ENCODE measurements around the gene S100A2. TPM values are rescaled to one million over a fixed set of nuclear protein-coding genes. Genes with fewer than 3 reads are reported as not detected.

Gene S100A2
- total and polyA plus RNA-seq, 2 of the 13 experiments (the other 11 are each of a cell fraction or from before 2014, with no cell fraction given): 1.2 TPM

- TF ChIP-seq ZNF615 (CRISPR knock-in tag; IDR thresholded peaks at IDR 0.05; ENCODE audit: borderline replicate concordance) (no peak), KAT7 (CRISPR knock-in tag; IDR thresholded peaks at IDR 0.05; ENCODE audit: borderline replicate concordance) (peak; percentile 34; the same call in 1 of the 2 replicates), TEF (CRISPR knock-in tag; IDR thresholded peaks at IDR 0.05) (no peak), NBN (conservative IDR thresholded peaks at IDR 0.05) (no peak), ZNF121 (CRISPR knock-in tag; IDR thresholded peaks at IDR 0.05) (no peak), SOX13 (IDR thresholded peaks at IDR 0.05) (no peak), SOX13 (CRISPR knock-in tag; conservative IDR thresholded peaks at IDR 0.05 in 1 of 2, IDR thresholded peaks at IDR 0.05 in 1 of 2) (no peak), MIER2 (CRISPR knock-in tag; IDR thresholded peaks at IDR 0.05) (0 out of 2 replicates have a peak, but pooled peaks have one; percentile 59), STAG1 (CRISPR knock-in tag; IDR thresholded peaks at IDR 0.05) (peak; percentile 96), PATZ1 (CRISPR knock-in tag; IDR thresholded peaks at IDR 0.05) (no peak; the same call in 1 of the 2 replicates), ARID3A (IDR thresholded peaks at IDR 0.05; ENCODE audit: low read depth, low read length) (no peak), HDAC1 (CRISPR knock-in tag; IDR thresholded peaks at IDR 0.05) (no peak), FUBP1 (CRISPR knock-in tag; IDR thresholded peaks at IDR 0.05; ENCODE audit: borderline replicate concordance) (no peak), ZKSCAN5 (CRISPR knock-in tag; IDR thresholded peaks at IDR 0.05) (no peak), ELF3 (CRISPR knock-in tag; IDR thresholded peaks at IDR 0.05) (0 out of 2 replicates have a peak, but pooled peaks have one; percentile 31), FOSL1 (CRISPR knock-in tag; IDR thresholded peaks at IDR 0.05; ENCODE audit: borderline replicate concordance) (no peak), SKI (IDR thresholded peaks at IDR 0.05; ENCODE audit: partially characterized antibody) (no peak), CCAR2 (optimal IDR thresholded peaks at IDR 0.05; ENCODE audit: low read depth, low read length) (no peak), HMGXB4 (CRISPR knock-in tag; IDR thresholded peaks at IDR 0.05; ENCODE audit: borderline replicate concordance in 1 of 2, low read depth in 1 of 2) (peak in 1 of 2 experiments; percentile 73)
Observed at GRCh38 chr1:153568367-153569099, 2.9 kb upstream of the S100A2 start (continued).

All from HepG2 (cell line).